MM.1S (cell line): Measurements from ENCODE around the gene USP32.

ENCODE experiments used
- CTCF ChIP-seq: fragments of 300-600 bp; sonication (generic); IDR thresholded peaks from 2 replicates; pipeline ENCODE4 v1.5.1; 2016; ENCODE audit warnings: antibody characterized with exemption, low read length, mixed read lengths
- EZH2 ChIP-seq: fragments of 300-600 bp; sonication (generic); optimal IDR thresholded peaks from 2 replicates; pipeline ENCODE3; 2017; ENCODE audit warnings: low read depth, mild to moderate bottlenecking, antibody characterized with exemption, low read length, mixed read lengths

- TF ChIP-seq EZH2 (no peak), CTCF (no peak)
These were observed 15.0 kb upstream of the USP32 start for GRCh38 chr17:60406887-60407286.
